ENCODE results near the gene NEUROD1. TPM values are rescaled to one million over a fixed set of nuclear protein-coding genes. Genes with fewer than 3 reads are reported as not detected.

NEUROD1 gene
- total RNA-seq, 2 experiments from 2014 or later = not detected

GRCh38 chr2:181683518-181684453 lies 3.5 kb upstream of the NEUROD1 start:
- Mint-ChIP-seq H3K36me3 (ENCODE audit: low read depth) (no peaks in the 10 kb centered on the region), H3K9me3 (peaks cover 1% of the 10 kb centered on the region), H3K27ac (no peak overlapping the region), H3K27me3 (peaks cover 79% of the 10 kb centered on the region), H3K4me3 (peak overlapping the region; percentile 55), H3K4me1 (ENCODE audit: low read depth) (peaks cover 35% of the 10 kb centered on the region)
- peak; percentile 18 for ATAC-seq
- CTCF ChIA-PET = interaction anchor here (0.9 to 1.4 kb wide), 3 partner anchors 31 to 579 kb away, joined by 3 to 8 read pairs (median 3); no protein-coding TSS in a partner anchor
- DNase-seq = peak; percentile 28
- TF ChIP-seq CTCF (IDR thresholded peaks at IDR 0.05) = no peak
- intact Hi-C loops (cut with micrococcal nuclease) = no loop called here
- POLR2A ChIA-PET = no interaction called here

- Mint-ChIP-seq H3K4me3 (peak overlapping the region; percentile 55), H3K27me3 (peaks cover 83% of the 10 kb centered on the region), H3K36me3 (ENCODE audit: low read depth) (no peaks in the 10 kb centered on the region), H3K27ac (no peak overlapping the region), H3K9me3 (peaks cover 5% of the 10 kb centered on the region), H3K4me1 (ENCODE audit: low read depth) (peaks cover 39% of the 10 kb centered on the region)
- no peak for DNase-seq
- TF ChIP-seq CTCF (IDR thresholded peaks at IDR 0.05) = no peak
- intact Hi-C loops (cut with micrococcal nuclease) = no loop called here
- ATAC-seq = no peak
- ChIA-PET CTCF (interaction anchor here (1.4 kb wide), 1 partner anchor 32 kb away, joined by 3 read pairs; no protein-coding TSS in a partner anchor), POLR2A (no interaction called here)
Observed at GRCh38 chr2:181682795-181683517, 2.6 kb upstream of the NEUROD1 start.

GRCh38 chr2:181682026-181682789 lies 1.9 kb upstream of the NEUROD1 start:
- POLR2A ChIA-PET = no interaction called here
- ATAC-seq (no peak), DNase-seq (no peak)
- peaks cover 82% of the 10 kb centered on the region for H3K27me3 Mint-ChIP-seq
- TF ChIP-seq CTCF (IDR thresholded peaks at IDR 0.05) = no peak
- H3K36me3 Mint-ChIP-seq (ENCODE audit: low read depth) = no peaks in the 10 kb centered on the region
- H3K27ac Mint-ChIP-seq = no peak overlapping the region
- peaks cover 39% of the 10 kb centered on the region for H3K4me1 Mint-ChIP-seq (ENCODE audit: low read depth)
- H3K9me3 Mint-ChIP-seq = peaks cover 5% of the 10 kb centered on the region
- peak overlapping the region; percentile 57 for H3K4me3 Mint-ChIP-seq
- CTCF ChIA-PET = interaction anchor here (1.4 kb wide), 1 partner anchor 33 kb away, joined by 3 read pairs; no protein-coding TSS in a partner anchor
- intact Hi-C loops (cut with micrococcal nuclease) = no loop called here

- peaks cover 81% of the 10 kb centered on the region for H3K27me3 Mint-ChIP-seq
- no peak for DNase-seq
- intact Hi-C loops (cut with micrococcal nuclease) = no loop called here
- TF ChIP-seq CTCF (IDR thresholded peaks at IDR 0.05) = no peak
- peaks cover 5% of the 10 kb centered on the region for H3K9me3 Mint-ChIP-seq
- CTCF ChIA-PET = interaction anchor here (1.1 to 1.6 kb wide), 2 partner anchors 25 to 34 kb away, joined by 3 to 4 read pairs; partner anchors contain the start of gene CERKL
- no peak overlapping the region for H3K27ac Mint-ChIP-seq
- peak overlapping the region; percentile 57 for H3K4me3 Mint-ChIP-seq
- ATAC-seq = no peak
- no peaks in the 10 kb centered on the region for H3K36me3 Mint-ChIP-seq (ENCODE audit: low read depth)
- POLR2A ChIA-PET = no interaction called here
- peaks cover 39% of the 10 kb centered on the region for H3K4me1 Mint-ChIP-seq (ENCODE audit: low read depth)
Observed at GRCh38 chr2:181680937-181681811, 857 bp upstream of the NEUROD1 start.
